ENCODE measurements around the gene SPATA2L.
"Not testable (repeated sequence)": the region's sequence is repeated elsewhere in the genome, so short reads cannot be mapped to it uniquely, and the experiment has no call there.

Gene SPATA2L

DNA sequence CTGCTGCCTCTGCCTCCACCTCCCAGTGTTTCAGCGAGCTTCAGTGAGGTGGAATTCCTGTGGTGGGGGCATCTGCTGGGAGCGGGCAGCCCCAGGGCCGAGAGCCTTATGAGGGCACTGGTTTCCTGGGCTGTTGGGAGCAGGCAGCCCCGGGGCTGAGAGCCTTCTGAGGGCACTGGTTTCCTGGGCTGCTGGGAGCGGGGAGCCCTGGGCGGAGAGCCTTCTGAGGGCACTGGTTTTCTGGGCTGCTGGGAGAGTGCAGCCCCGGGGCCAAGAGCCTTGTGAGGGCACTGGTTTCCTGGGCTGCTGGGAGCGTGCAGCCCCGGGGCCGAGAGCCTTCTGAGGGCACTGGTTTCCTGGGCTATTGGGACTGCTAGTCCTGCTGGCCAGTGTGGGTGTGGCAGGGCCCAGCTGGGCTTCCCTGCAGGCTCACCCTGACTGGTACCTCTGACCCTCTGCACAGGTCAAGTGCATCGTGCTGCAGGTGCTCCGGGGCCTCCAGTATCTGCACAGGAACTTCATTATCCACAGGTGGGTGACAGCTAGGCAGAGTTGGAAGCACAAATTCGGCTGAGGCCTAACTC is 9.4 kb downstream of the SPATA2L start:
- no peak for DNase-seq

DNA sequence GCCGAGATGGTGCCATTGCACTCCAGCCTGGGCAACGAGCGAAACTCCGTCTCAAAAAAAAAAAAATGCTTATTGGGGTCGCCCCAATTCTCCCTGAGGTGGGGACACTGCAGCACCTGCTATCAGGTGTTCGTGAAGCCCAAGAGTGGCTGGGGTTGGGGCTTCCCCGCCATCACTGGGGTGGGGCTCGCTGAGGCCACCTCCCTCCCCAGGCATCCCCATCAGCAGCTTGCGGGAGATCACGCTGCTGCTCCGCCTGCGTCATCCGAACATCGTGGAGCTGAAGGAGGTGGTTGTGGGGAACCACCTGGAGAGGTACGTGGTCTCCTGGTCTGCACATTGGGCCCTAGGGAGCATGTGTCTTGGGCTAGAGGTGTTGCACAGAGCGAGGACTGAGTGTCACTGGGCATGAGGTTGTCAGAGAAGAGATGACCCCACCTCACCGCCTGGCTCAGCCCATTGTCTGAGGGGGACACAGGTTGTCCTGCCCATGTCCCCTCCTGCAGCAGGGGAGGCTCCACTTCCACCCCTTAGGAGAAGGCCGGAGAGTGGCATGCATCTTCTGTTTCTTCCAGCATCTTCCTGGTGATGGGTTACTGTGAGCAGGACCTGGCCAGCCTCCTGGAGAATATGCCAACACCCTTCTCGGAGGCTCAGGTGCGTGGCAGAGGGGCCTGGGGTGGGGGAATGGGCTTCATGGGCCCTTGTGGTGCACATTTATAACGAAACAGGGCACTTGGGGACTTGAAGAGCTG is 10.1 kb downstream of the SPATA2L start:
- no peak for DNase-seq

GRCh38 chr16:89690392-89690901 is 11.1 kb downstream of the SPATA2L start:
- no peak for DNase-seq

DNA sequence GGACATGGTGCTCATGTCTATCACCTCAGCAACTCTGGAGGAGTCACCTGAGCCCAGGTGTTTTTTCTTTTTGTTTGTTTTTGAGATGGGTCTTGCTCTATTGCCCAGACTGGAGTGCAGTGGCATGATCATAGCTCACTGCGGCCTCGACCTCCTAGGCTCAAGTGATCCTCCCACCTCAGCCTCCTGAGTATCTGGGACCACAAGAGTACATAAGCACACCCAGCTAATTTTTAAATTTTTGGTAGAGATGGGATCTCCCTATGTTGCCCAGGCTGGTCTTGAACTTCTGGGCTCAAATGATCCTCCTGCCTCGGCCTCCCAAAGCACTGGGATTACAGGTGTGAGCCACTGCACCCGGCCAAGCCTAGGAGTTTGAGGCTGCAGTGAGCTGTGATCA is 11.9 kb downstream of the SPATA2L start:
- not testable (repeated sequence) for DNase-seq

DNA sequence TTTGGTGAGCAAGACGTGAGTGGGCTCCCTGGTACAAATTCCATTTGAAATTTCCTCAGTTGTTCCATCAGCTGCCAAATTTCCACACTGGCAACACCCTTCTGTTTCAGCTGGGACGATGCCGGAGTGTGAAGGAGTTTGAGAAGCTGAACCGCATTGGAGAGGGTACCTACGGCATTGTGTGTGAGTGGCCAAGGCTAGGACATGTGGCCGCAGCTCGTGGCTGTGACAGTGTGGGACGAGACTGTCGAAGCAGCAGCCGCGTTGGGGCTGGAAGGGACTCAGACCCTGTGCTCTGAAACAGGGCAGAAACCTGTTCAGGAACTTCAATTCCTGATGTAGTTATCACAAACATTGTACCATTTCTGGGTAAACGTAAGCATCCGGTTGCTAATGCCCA is 12.4 kb downstream of the SPATA2L start:
- DNase-seq: no peak

- DNase-seq: no peak
These were observed 13.1 kb downstream of the SPATA2L start for GRCh38 chr16:89688395-89688794.

- DNase-seq: peak in 2 of 58 donors; percentile 59 to 73
These were observed 14.2 kb downstream of the SPATA2L start for GRCh38 chr16:89687092-89687940.

- DNase-seq: peak; percentile 41 to 92 (median 83)
These were observed 14.9 kb downstream of the SPATA2L start, which contains the start of gene CDK10 for GRCh38 chr16:89686520-89687091. TSS of gene CDK10 (plus strand) at chr16:89686689. CDS start at chr16:89686711, 22 bp downstream.

DNA sequence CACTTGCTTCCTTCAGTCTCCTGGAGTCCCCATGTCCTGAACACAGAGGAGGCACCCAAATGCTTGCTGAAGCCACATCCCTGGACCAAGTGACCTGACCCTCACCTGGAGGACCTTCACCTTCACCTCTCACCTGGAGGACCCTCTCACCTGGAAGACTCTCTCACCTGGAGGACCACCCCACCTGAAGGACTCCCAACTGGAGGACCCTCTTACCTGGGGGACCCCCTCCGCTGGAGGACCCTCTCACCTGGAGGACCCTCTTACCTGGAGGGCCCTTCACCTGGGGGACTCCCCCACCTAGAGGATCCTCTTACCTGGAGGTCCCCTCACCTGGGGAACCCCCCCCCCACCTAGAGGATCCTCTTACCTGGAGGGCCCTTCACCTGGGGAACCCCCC is 15.6 kb downstream of the SPATA2L start:
- DNase-seq: no peak

- no peak for DNase-seq
These were observed 23.2 kb downstream of the SPATA2L start for GRCh38 chr16:89678258-89678657.

DNA sequence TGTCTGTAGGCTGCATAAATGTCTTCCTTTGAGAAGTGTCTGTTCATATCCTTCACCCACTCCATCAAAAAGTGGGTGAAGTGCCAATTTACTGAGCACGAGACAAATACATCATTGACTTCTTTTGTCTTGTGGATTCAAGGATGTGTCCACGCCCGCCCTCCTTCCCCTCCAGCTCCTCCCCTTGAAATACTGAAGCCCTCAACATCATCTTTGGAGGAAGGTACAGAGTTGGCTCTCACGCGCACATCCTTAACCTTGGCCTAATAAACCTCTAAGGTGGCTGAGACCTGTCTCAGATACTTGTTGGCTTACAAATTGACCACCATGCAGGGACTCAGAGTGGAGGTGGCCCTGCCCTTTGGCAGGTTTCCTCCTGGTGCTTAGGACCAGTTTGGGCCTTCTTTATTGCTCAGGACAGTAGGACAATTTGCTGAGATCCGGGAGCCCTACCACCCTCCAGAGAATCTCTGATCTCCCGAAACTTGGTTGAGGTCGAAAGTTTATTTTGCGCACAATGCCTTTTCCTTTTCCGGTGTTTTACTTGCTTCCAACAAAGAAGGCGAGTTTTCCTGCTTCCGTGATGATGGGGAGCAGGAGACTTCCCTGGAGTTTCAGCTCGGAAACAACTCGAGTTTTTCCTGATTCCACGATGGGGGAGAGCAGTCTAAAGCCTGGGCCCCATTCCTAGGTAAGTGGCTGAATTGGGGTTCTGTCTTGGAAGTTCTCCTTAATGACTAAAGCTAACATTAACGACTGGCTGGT is 29.1 kb downstream of the SPATA2L start:
- DNase-seq: no peak

DNA sequence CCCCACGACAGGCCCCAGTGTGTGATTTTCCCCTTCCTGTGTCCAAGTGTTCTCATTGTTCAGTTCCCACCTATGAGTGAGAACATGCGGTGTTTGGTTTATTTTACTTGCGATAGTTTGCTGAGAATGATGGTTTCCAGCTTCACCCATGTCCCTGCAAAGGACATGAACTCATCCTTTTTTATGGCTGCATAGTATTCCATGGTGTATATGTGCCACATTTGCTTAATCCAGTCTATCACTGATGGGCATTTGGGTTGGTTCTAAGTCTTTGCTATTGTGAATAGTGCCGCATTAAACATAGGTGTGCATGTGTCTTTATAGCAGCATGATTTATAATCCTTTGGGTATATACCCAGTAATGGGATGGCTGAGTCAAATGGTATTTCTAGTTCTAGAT is 29.9 kb downstream of the SPATA2L start:
- not testable (repeated sequence) for DNase-seq

DNA sequence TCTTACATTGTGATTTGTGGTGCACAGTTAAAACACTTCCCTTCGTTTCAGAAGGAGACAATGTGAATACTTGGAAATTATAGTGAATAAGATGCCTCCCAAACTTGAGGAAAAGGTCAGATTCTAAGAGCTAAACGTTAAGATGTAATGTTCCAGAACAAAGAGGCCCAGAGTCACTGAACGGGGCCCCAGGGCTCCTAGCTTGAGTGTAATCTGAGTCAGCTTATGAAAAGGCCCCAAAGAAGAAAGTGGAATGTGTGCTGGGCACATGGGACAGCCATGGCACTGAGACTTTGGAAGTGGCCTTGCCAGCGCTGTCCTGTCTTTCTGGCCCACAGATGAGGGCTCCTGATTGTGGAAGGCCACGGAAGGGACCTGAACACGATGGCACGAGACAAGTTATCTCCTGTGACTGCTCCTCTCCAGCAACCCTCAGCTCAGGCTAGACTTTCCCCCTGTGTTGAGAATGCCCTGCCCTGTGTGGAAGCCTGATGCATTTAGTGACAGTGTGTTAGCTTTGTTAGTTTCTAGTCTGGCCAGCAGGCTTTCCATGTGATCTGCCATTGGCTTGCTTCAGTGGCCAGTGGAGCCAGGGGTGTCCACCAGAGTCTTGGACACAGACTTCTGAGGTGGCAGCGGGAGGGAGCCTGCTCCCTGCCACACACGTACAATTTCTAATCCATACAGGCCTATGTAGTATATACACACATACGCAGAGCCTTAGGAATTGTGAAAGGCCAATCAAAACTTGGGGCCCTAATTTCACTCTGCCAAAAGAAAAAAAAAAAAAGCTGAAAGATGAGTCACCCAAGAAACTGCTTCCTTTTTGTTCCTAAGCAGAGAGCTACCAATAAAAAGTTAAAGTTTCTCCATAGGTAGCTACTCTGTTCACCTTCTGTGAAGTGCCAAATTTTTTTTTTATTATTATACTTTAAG is 30.7 kb downstream of the SPATA2L start:
- no peak for DNase-seq

DNA sequence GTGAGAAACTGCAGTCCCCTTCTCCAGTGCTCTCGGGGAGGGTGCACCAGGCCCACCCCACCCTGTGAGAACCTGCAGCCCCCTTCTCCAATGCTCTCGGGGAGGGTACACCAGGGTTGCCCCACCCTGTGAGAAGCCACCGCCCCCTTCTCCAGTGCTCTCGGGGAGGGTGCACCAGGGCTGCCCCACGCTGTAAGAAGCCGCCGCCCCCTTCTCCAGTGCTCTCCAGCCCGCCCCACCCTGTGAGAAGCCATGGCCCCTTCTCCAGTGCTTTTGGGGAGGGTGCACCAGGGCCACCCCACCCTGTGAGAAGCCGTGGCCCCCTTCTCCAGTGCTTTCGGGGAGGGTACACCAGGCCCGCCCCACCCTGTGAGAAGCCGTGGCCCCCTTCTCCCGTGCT is 31.8 kb downstream of the SPATA2L start:
- no peak for DNase-seq

DNA sequence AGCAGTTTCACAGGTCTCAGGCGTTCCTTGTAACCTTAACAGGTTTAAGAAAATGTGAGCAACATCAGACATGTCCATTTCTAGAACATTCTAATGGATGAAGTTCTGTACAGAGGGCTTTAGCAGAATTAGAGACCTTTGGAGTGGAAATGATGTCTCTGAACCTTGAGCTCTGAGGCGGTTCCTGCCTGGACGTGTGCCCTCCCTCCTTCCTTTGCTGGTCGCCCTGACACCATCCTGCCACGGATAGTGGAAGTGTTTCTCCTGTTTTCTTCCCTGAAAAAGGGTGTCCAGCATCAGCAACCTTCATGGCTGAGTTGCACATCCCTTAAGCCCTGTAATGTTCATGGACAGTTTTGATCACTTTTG is 32.7 kb downstream of the SPATA2L start:
- DNase-seq: no peak

GRCh38 chr16:89667633-89668032 is 33.9 kb downstream of the SPATA2L start:
- DNase-seq: no peak

DNA sequence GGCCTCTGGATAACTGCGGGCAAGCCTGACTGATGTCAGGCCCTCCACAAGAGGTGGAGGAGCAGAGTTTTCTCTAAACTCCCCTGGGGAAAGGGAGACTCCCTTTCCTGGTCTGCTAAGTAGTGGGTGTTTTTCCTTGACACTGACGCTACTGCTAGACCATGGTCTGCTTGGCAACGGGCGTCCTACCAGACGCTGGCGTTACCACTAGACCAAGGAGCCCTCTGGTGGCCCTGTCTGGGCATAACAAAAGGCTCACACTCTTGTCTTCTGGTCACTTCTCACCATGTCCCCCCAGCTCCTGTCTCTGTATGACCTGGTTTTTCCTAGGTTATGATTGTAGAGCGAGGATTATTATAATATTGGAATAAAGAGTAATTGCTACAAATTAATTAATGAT is 34.5 kb downstream of the SPATA2L start:
- DNase-seq: peak in 18 of 58 donors; percentile 2 to 66 (median 29)

DNA sequence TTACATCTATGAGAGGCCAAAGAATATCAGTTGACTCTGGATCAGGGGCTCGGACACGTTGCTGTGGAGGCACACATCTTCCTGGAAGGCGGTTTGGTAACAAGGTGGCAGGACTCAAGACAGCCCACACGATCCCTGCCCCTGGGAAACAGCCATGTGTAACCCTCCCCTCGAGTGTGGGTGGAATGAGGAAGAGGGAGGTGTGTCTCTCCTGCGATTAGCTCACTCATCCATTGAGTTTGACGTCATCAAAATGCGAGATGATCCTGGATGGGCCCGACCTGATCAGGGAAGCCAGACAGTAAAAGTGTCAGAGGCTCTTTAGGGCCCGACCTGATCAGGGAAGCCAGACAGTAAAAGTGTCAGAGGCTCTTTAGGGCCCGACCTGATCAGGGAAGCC is 37.3 kb downstream of the SPATA2L start:
- DNase-seq: not testable (repeated sequence)

- DNase-seq: no peak
These were observed 40.3 kb downstream of the SPATA2L start for GRCh38 chr16:89661215-89661614.

DNA sequence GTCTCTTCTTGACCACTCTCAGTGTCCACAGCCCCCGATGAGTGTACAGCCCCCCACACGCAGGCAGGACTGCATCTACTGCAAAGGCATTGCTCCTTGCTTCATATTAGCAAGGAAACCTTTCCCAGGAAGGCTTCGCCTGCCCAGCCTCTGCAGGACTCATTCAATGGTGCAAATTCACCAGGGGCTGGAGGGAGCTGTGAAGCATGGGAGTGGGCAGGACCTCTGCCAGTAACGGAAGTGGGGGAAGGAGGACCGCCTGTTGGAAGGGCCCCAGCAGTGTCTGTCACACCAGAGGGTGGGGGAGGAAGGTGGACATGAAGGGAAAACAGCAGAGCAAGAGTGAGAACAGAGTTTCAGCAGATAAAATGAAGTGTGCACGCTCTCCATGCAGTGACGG is 41.4 kb downstream of the SPATA2L start:
- DNase-seq: peak in 1 of 58 donors; percentile 12
